Stomach (tissue), 4 donors: ENCODE results near the gene SUPT3H.

ENCODE experiments used
- EP300 ChIP-seq: sonication (generic); formaldehyde crosslinking; IDR thresholded peaks from one replicate; pipeline ENCODE4 v1.6.1; 2017; ENCODE audit warnings: antibody characterized with exemption
- POLR2A ChIP-seq, 4 donors: fragments of 450-650 bp; IDR thresholded peaks; one replicate each; pipeline ENCODE4 v1.6.1; 2016; ENCODE audit warnings: antibody characterized with exemption in 4 of 4, control low read depth in 2 of 4, mild to moderate bottlenecking in 1 of 4, moderate library complexity in 1 of 4
- POLR2AphosphoS5 ChIP-seq, 3 donors: sonication (generic); formaldehyde crosslinking; IDR thresholded peaks; one replicate each; pipeline ENCODE4 v1.6.1; 2016; ENCODE audit warnings: antibody characterized with exemption in 3 of 3
- TF ChIP-seq, protein P1 (sequence below), 7 experiments: fragments of 450-650 bp in 4 of 7; fragments of 200-600 bp in 3 of 7; sonication (generic) in 3 of 7; IDR thresholded peaks; one replicate each; pipeline ENCODE4 v1.5.1; 2016 to 2019; ENCODE audit warnings: antibody characterized with exemption in 7 of 7, control low read depth in 2 of 7, mild to moderate bottlenecking in 1 of 7

DNA sequence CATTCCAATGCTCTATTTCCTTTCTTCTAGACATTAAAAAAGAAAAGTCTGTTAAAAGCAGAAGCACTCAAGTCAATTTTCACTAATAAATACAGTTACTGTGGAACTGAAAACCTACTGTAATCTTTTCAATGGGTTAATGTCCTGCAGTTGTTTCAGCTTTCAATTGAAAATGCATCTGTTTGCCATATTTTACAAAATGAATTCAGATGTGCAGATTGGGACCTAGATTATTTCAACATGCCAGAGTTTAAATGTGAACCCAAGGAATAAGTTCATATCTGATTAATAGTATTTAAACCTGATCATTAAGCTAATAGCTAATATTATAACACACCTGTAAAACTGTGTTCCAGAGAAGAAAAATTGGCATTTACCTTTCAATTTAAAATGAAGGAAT, 9.7 kb downstream of the SUPT3H start:
- TF ChIP-seq, protein P1, sequence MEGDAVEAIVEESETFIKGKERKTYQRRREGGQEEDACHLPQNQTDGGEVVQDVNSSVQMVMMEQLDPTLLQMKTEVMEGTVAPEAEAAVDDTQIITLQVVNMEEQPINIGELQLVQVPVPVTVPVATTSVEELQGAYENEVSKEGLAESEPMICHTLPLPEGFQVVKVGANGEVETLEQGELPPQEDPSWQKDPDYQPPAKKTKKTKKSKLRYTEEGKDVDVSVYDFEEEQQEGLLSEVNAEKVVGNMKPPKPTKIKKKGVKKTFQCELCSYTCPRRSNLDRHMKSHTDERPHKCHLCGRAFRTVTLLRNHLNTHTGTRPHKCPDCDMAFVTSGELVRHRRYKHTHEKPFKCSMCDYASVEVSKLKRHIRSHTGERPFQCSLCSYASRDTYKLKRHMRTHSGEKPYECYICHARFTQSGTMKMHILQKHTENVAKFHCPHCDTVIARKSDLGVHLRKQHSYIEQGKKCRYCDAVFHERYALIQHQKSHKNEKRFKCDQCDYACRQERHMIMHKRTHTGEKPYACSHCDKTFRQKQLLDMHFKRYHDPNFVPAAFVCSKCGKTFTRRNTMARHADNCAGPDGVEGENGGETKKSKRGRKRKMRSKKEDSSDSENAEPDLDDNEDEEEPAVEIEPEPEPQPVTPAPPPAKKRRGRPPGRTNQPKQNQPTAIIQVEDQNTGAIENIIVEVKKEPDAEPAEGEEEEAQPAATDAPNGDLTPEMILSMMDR (IDR thresholded peaks at IDR 0.05): no peak
- no peak for TF ChIP-seq POLR2A (IDR thresholded peaks at IDR 0.05)
- TF ChIP-seq POLR2AphosphoS5 (IDR thresholded peaks at IDR 0.05): no peak
- TF ChIP-seq EP300: no peak
